GM19455 (cell line): ENCODE data around the gene MARCHF3.
"Not testable (repeated sequence)": the region's sequence is repeated elsewhere in the genome, so short reads cannot be mapped to it uniquely, and the experiment has no call there.

Experiments
- ATAC-seq: cut with Tn5 transposase; IDR thresholded peaks from one replicate; pipeline ENCODE4 v1.9.1; 2021; ENCODE audit not compliant: unreplicated experiment

MARCHF3 gene

GRCh38 chr5:127030259-127031146 is at the start of gene MARCHF3:
Gene MARCHF3, minus strand, starts transcription at chr5:127030558. Its CDS starts 112,387 bp downstream, at chr5:126918171.
- ATAC-seq: peak; percentile 97

- no peak for ATAC-seq
Measured at GRCh38 chr5:127079994-127080491, 49.7 kb upstream of the MARCHF3 start.

- ATAC-seq: no peak
Measured at GRCh38 chr5:127077366-127077765, 47.0 kb upstream of the MARCHF3 start.

- ATAC-seq: no peak
Measured at GRCh38 chr5:127076315-127077129, 46.2 kb upstream of the MARCHF3 start.

- ATAC-seq: no peak
Measured at GRCh38 chr5:127074466-127074865, 44.1 kb upstream of the MARCHF3 start.

DNA sequence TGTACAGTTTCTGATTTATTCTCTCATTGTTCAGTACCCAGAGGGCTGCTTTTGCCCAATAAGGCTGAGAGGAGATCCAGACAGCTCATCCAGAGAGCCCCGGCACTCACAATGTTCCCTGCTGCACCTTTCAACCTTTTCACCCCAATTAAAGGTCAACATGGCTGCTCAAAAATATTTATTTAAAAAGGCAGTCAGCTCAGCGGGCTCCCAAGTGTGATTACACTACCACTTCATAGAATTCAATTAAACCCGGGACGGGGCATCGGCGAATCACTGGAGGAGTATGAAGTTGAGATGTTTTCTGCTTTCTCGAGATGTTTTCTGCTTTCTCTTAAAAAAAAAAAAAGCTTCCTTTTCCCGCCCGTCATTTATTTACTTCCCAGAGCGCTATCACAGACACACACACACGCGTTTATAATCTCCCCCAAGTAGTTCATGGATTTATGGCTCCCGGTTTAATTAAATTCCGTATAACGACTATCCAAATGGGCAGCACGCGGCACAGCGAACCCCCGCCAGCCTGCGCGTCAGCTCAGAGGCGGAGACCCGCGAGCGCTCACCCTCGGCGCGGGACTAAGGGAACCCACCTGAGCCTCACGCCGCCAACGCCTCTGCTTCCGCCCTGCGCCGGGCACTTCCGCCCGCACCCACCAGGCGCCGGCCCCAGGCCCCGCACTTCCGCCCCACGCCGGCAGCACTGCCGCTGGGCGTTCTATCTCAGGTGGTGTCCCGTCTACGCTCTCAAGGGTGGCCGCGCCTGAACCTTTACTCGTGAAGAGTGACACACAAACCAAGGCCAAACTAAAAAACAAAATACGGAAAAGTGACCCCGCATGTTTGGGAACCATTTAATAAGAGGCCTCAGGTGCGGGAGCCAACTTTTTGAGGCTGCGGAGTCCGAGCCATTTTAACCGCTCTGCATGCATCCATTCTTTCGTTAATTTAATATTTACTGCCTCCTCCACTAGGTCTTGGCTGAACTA is 42.8 kb upstream of the MARCHF3 start, which contains the start of gene C5orf63:
Gene C5orf63, minus strand, starts transcription at position 642 of the 986 bp plus-strand sequence. CDS start 14,507 bp downstream, outside the sequence.
- ATAC-seq: peak; percentile 100

GRCh38 chr5:127070243-127070642 is 39.9 kb upstream of the MARCHF3 start:
- no peak for ATAC-seq

DNA sequence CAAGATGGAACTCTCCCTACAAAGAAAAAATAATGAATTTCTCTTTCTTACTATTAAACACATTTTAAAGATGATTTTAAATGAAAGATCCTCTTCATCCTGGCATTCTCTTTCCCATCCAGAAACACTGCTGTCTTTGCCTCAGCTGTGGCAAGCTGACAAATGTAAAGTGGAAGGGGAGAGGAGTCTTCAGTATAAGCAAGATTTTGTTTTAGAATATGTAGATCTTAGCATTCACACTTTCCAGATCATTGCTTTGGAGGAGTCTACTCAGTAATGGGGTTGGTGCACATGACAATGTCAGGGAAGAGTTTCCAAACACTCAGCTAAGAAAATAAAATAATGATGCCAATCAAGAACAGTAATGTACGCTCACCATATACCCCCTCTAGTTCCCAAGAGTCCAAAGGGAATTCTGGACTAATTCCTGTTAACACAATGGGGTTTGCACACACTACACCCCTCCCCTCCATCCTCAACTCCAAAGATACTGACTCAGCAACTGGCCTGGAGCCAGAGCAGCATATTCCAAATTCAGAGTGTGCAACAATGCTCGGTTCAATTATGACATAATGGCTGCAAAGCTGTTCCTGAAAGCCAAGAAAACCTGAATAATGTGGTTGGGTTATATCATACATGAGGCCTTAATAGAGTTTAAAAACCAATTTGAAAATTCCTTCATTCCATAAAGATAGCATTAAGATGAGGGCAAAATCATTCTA is 38.3 kb upstream of the MARCHF3 start:
- no peak for ATAC-seq

DNA sequence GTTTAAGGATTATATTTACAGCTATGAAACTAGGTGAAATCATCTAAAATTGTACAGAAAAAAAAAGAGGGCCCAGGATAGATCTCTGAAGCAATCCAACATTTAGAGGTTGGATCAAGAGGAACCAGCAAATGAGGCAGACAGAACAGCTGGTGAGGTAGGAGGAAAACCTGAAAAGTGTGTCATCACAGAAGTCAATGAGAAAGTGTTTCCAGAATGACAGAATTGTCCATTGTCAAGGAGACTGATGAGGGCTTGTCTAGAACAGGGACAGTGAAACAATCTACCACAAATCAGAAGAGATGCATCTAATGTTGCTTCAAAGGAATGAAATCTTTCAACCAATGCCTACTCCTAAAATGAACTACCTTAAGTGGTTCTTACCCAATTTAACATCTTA is 36.4 kb upstream of the MARCHF3 start:
- ATAC-seq: no peak

- ATAC-seq: no peak
Measured at GRCh38 chr5:127064253-127064840, 34.0 kb upstream of the MARCHF3 start.

GRCh38 chr5:127063257-127063913 is 33.0 kb upstream of the MARCHF3 start:
- ATAC-seq: no peak

- ATAC-seq: no peak
Measured at GRCh38 chr5:127061956-127062355, 31.6 kb upstream of the MARCHF3 start.

- no peak for ATAC-seq
Measured at GRCh38 chr5:127061537-127061936, 31.2 kb upstream of the MARCHF3 start.

DNA sequence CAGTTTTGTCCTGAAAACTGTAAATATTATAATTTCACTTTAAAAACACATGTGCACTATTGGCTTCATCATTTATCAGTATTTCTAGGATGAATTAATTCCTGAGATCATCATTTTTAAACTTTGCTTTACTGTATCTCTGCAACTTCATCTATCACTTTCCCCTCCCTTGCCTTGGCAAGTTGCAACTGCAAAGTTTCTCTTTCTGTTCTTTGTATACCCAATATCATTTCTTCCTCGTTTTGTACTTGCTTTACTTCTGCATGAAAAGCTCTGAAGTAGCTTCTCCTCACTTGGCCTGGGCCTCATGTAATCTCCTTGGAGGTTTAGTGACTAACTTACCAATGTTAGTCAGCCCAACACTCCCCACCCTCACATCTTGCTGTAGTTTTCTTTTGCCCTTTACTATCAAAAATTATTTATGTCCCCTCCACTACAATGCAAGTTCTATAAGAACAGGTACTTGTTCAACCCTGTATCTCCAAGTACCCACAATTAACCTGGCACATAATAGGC is 30.2 kb upstream of the MARCHF3 start:
- ATAC-seq: no peak

DNA sequence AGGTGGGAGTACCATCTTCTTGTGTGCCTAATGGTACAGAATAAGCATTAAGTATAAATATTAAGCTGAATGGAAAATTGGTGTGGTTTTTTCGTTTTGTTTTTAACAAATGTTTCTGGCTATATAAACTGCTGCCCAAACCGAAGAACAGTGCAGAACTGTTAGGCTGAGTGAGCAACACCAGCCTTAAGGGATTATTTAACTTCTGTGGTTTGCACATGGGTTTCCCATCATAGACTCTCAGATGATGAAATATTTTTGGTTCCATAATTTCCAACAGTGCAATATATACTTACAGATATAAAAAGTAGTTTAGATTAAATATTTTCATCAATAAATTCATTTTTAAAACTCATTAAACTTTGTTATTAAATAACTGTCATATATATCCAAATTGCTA is 26.5 kb upstream of the MARCHF3 start:
- ATAC-seq: no peak

DNA sequence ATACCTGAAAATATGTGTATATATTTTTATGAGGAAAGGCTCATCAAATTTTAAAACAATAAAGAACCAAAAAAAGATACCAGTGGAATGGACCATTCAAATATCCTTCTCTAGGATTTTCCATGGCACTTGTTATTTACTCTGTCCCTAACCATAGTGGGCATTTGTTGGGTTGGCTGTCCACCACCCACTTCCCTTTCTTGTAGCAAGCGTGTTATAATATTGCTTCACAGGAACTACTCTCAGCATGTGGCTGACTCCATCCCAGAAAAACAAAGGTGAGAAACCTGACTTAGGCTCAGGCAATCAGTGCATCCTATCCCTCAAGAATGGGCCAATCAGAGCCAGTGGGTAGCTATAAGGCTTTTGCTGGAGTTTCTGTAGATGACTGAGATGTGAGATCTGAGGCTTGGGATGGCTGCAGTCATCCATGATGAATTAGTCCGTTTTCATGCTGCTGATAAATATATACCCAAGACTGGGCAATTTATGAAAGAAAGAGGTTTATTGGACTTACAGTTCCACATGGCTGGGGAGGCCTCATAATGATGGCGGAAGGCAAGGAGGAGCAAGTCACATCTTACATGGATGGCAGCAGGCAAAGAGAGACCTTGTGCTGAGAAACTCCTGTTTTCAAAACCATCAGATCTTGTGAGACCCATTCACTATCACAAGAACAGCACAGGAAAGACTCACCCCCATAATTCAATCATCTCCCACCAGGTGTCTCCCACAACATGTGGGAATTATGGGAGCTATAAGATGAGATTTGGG is 25.7 kb upstream of the MARCHF3 start:
- no peak for ATAC-seq

DNA sequence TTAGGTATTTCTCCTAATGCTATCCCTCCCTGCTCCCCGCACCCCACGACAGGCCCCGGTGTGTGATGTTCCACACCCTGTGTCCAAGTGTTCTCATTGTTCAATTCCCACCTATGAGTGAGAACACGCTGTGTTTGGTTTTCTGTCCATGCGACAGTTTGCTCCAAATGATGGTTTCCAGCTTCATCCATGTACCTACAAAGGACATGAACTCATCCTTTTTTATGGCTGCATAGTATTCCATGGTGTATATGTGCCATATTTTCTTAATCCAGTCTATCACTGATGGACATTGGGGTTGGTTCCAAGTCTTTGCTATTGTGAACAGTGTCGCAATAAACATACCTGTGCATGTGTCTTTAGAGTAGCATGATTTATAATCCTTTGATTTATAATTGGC is 23.2 kb upstream of the MARCHF3 start:
- ATAC-seq: not testable (repeated sequence)

DNA sequence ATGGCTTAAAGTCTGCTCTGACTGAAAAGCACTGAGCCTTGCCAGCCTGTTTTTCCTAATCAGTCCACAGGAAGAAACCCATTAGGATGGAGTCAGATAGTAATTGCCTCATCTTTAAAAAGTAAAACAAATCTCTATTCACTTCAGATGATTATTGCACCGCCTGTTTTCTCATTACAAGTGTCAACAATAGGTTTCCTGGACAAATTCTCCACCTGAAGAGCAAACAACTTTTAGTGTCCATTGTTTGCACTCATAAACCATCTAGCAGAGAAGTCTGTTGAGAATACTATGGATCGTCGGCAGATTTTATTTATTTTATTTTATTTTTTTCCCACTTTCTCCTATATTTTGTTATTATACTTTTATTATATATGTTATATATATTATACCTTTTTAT is 22.7 kb upstream of the MARCHF3 start:
- no peak for ATAC-seq
